ENCODE data around the gene ELAC2.

ELAC2 gene

GRCh38 chr17:12952012-12952411, 65.8 kb downstream of the ELAC2 start:
- H3K27me3 ChIP-seq (replicated peaks; ENCODE audit: control insufficient read depth, insufficient read depth, low read length) = no peaks in the 10 kb centered on the region
- peaks cover 12% of the 10 kb centered on the region for H3K36me3 ChIP-seq (ENCODE audit: control insufficient read depth, insufficient read depth, low read length)
- no peak for TF ChIP-seq CTCF (IDR thresholded peaks at IDR 0.05; ENCODE audit: insufficient read depth, low read length, poor library complexity, severe bottlenecking)
- no peak for DNase-seq (ENCODE audit: extremely low read depth, insufficient read length)
- H3K4me3 ChIP-seq (replicated peaks; ENCODE audit: low read depth, low read length) = no peak overlapping the region

- Histone ChIP-seq H3K27me3 (replicated peaks; ENCODE audit: control insufficient read depth, insufficient read depth, low read length) (no peaks in the 10 kb centered on the region), H3K4me3 (replicated peaks; ENCODE audit: low read depth, low read length) (no peak overlapping the region), H3K36me3 (ENCODE audit: control insufficient read depth, insufficient read depth, low read length) (peaks cover 11% of the 10 kb centered on the region)
- DNase-seq (ENCODE audit: extremely low read depth, insufficient read length) = no peak
- TF ChIP-seq CTCF (IDR thresholded peaks at IDR 0.05; ENCODE audit: insufficient read depth, low read length, poor library complexity, severe bottlenecking) = no peak
Observed at GRCh38 chr17:12947047-12947446, 70.8 kb downstream of the ELAC2 start.
